GM23338 (cell line): Measurements from ENCODE around the gene LRP4. TPM values are rescaled to one million over a fixed set of nuclear protein-coding genes. Genes with fewer than 3 reads are reported as not detected.

ENCODE experiments used
- ATAC-seq: fragments of 200-7000 bp; cut with Tn5 transposase; 3 replicates; pipeline ENCODE4 v1.9.1; 2020
- DNase-seq: peaks from one replicate; pipeline ENCODE4 v3.0.0-alpha.2; 2015; ENCODE audit warnings: low spot score
- H2AFZ ChIP-seq: fragments of 200-600 bp; sonication (generic); 2 replicates; pipeline ENCODE4 v1.8.0; 2016; ENCODE audit warnings: antibody characterized with exemption, mild to moderate bottlenecking, moderate library complexity
- H3F3A ChIP-seq: fragments of 200-600 bp; sonication (generic); replicated peaks from 2 replicates; pipeline ENCODE4 v1.8.0; 2017; ENCODE audit warnings: antibody characterized with exemption, mixed run types, low read depth
- H3K27ac ChIP-seq: fragments of 200-600 bp; sonication (generic); 2 replicates; pipeline ENCODE4 v1.6.1; 2016; ENCODE audit warnings: low read depth
- H3K27me3 ChIP-seq: fragments of 200-600 bp; sonication (generic); 2 replicates; pipeline ENCODE4 v1.8.0; 2016; ENCODE audit warnings: mild to moderate bottlenecking, mixed run types, moderate library complexity; ENCODE audit not compliant: insufficient read depth
- H3K36me3 ChIP-seq: fragments of 200-600 bp; sonication (generic); 2 replicates; pipeline ENCODE4 v1.8.0; 2016; ENCODE audit warnings: mild to moderate bottlenecking; ENCODE audit not compliant: insufficient read depth
- H3K4me1 ChIP-seq: fragments of 200-600 bp; sonication (generic); 2 replicates; pipeline ENCODE4 v1.8.0; 2016; ENCODE audit warnings: mild to moderate bottlenecking, moderate library complexity; ENCODE audit not compliant: insufficient read depth
- H3K4me2 ChIP-seq: fragments of 200-600 bp; sonication (generic); 2 replicates; pipeline ENCODE4 v1.7.1; 2017; ENCODE audit warnings: mixed run types
- H3K4me3 ChIP-seq: fragments of 200-600 bp; sonication (generic); 2 replicates; pipeline ENCODE4 v1.6.1; 2016; ENCODE audit warnings: mixed run types
- H3K79me2 ChIP-seq: fragments of 200-600 bp; sonication (generic); replicated peaks from 2 replicates; pipeline ENCODE4 v1.8.0; 2017; ENCODE audit warnings: mild to moderate bottlenecking; ENCODE audit not compliant: insufficient read depth
- H3K9me2 ChIP-seq: fragments of 200-600 bp; sonication (generic); 2 replicates; pipeline ENCODE4 v1.8.0; 2017; ENCODE audit not compliant: insufficient read depth
- H4K20me1 ChIP-seq: fragments of 200-600 bp; sonication (generic); replicated peaks from 2 replicates; pipeline ENCODE4 v1.8.0; 2017; ENCODE audit warnings: mild to moderate bottlenecking; ENCODE audit not compliant: insufficient read depth
- H3K27ac Mint-ChIP-seq: 2 replicates; pipeline ENCODE4 v1.8.0; 2020; ENCODE audit warnings: inconsistent platforms, mild to moderate bottlenecking, moderate library complexity, mixed read lengths
- H3K27me3 Mint-ChIP-seq: 3 replicates; pipeline ENCODE4 v1.8.0; 2022; ENCODE audit warnings: low read depth, mild to moderate bottlenecking, moderate library complexity, mixed read lengths, inconsistent platforms; ENCODE audit not compliant: insufficient read depth, poor library complexity
- H3K36me3 Mint-ChIP-seq: 3 replicates; pipeline ENCODE4 v1.8.0; 2021; ENCODE audit warnings: low read depth, mild to moderate bottlenecking, inconsistent platforms, moderate library complexity, mixed read lengths
- H3K4me1 Mint-ChIP-seq: 3 replicates; pipeline ENCODE4 v1.8.0; 2020; ENCODE audit warnings: mild to moderate bottlenecking, inconsistent platforms, mixed read lengths
- H3K4me3 Mint-ChIP-seq: 3 replicates; pipeline ENCODE4 v1.8.0; 2021; ENCODE audit warnings: moderate library complexity, mild to moderate bottlenecking, inconsistent platforms, mixed read lengths
- H3K9me3 Mint-ChIP-seq: 3 replicates; pipeline ENCODE4 v1.8.0; 2020; ENCODE audit warnings: moderate library complexity, mild to moderate bottlenecking, inconsistent platforms, mixed read lengths
- CREB1 ChIP-seq: fragments of 250-450 bp; sonication (Bioruptor Pico); IDR thresholded peaks from 2 replicates; pipeline ENCODE4 v1.5.0; 2020; ENCODE audit warnings: low read depth, mild to moderate bottlenecking, moderate library complexity
- CTCF ChIP-seq, 2 experiments: fragments of 200-600 bp in 1 of 2; sonication (generic) in 1 of 2; conservative IDR thresholded peaks; 2 replicates each; pipeline versions ENCODE4 v1.5.1 to v1.6.1; 2016 to 2017; ENCODE audit warnings: antibody characterized with exemption in 2 of 2, low read depth in 2 of 2, mild to moderate bottlenecking in 2 of 2, moderate library complexity in 1 of 2
- EZH2 ChIP-seq: fragments of 200-600 bp; sonication (generic); IDR thresholded peaks from one replicate; pipeline ENCODE4 v1.8.0; 2017; ENCODE audit warnings: antibody characterized with exemption, mild to moderate bottlenecking, low read depth; ENCODE audit not compliant: unreplicated experiment
- EZH2phosphoT487 ChIP-seq: fragments of 200-600 bp; sonication (generic); IDR thresholded peaks from one replicate; pipeline ENCODE4 v1.8.1; 2018; ENCODE audit warnings: antibody characterized with exemption; ENCODE audit not compliant: unreplicated experiment
- JUNB ChIP-seq: IDR thresholded peaks from one replicate; pipeline ENCODE4 v1.6.1; 2016; ENCODE audit warnings: antibody characterized with exemption; ENCODE audit not compliant: unreplicated experiment
- NANOG ChIP-seq: IDR thresholded peaks from 2 replicates; pipeline ENCODE4 v1.6.1; 2016; ENCODE audit warnings: antibody characterized with exemption, borderline replicate concordance
- POLR2AphosphoS5 ChIP-seq: IDR thresholded peaks from 2 replicates; pipeline ENCODE4 v1.6.1; 2016; ENCODE audit warnings: antibody characterized with exemption, low read depth
- REST ChIP-seq: IDR thresholded peaks from one replicate; pipeline ENCODE4 v1.6.1; 2018; ENCODE audit warnings: antibody characterized with exemption; ENCODE audit not compliant: unreplicated experiment
- STAT1 ChIP-seq: IDR thresholded peaks from one replicate; pipeline ENCODE4 v1.6.1; 2016; ENCODE audit warnings: antibody characterized with exemption; ENCODE audit not compliant: unreplicated experiment
- ZNF114 ChIP-seq: fragments of 250-450 bp; sonication (Bioruptor Pico); IDR thresholded peaks from 2 replicates; pipeline ENCODE4 v1.5.0; 2020; ENCODE audit warnings: mild to moderate bottlenecking, moderate library complexity
- ZNF331 ChIP-seq: fragments of 250-450 bp; sonication (Bioruptor Pico); IDR thresholded peaks from 2 replicates; pipeline ENCODE4 v1.5.0; 2020; ENCODE audit warnings: low read depth, mild to moderate bottlenecking, moderate library complexity
- polyA plus RNA-seq: library from polyadenylated mRNA; unstranded; fragments of >200 nt; fragmentation: Nextera tagmentation; extraction: Ambion mirVana; gene quantifications from 2 replicates; pipeline ENCODE4 v1.2.1, GENCODE V29; 2016
- total RNA-seq: library from RNA; depleted of rRNA; stranded (reverse); fragments of >200 nt; shearing (Covaris generic); gene quantifications from 2 replicates; pipeline ENCODE4 v1.2.3, GENCODE V29; 2014
- TF ChIP-seq, protein P1 (sequence below): fragments of 250-450 bp; sonication (Bioruptor Pico); IDR thresholded peaks from 2 replicates; pipeline ENCODE4 v1.5.0; 2020; ENCODE audit warnings: mild to moderate bottlenecking, moderate library complexity
- TF ChIP-seq, protein P2 (sequence below): IDR thresholded peaks from 2 replicates; pipeline ENCODE4 v1.6.1; 2016; ENCODE audit warnings: antibody characterized with exemption

The LRP4 gene
- total and polyA plus RNA-seq, 2 experiments from 2014 or later = 6.0 to 18.4 TPM

- peaks cover 21% of the 10 kb centered on the region for H3K36me3 Mint-ChIP-seq
- no peaks in the 10 kb centered on the region for H3K9me2 ChIP-seq
- H3F3A ChIP-seq = no peaks in the 10 kb centered on the region
- H3K27me3 ChIP-seq = no peaks in the 10 kb centered on the region
- no peak overlapping the region for H2AFZ ChIP-seq
- H3K27ac Mint-ChIP-seq = no peak overlapping the region
- H3K4me2 ChIP-seq = no peak overlapping the region
- no peaks in the 10 kb centered on the region; the same call in 1 of the 2 replicates for H3K4me1 ChIP-seq
- DNase-seq (no peak), ATAC-seq (no peak)
- H3K27me3 Mint-ChIP-seq = peaks cover 11% of the 10 kb centered on the region
- TF ChIP-seq STAT1 (no peak), CTCF (conservative IDR thresholded peaks at IDR 0.05; ENCODE audit: low read depth in 2 of 2) (no peak), REST (no peak), CREB1 (CRISPR knock-in tag) (no peak), POLR2AphosphoS5 (no peak), EZH2phosphoT487 (no peak), ZNF331 (CRISPR knock-in tag) (no peak), ZNF114 (CRISPR knock-in tag) (no peak), NANOG (no peak), EZH2 (no peak), JUNB (no peak)
- TF ChIP-seq, protein P1, sequence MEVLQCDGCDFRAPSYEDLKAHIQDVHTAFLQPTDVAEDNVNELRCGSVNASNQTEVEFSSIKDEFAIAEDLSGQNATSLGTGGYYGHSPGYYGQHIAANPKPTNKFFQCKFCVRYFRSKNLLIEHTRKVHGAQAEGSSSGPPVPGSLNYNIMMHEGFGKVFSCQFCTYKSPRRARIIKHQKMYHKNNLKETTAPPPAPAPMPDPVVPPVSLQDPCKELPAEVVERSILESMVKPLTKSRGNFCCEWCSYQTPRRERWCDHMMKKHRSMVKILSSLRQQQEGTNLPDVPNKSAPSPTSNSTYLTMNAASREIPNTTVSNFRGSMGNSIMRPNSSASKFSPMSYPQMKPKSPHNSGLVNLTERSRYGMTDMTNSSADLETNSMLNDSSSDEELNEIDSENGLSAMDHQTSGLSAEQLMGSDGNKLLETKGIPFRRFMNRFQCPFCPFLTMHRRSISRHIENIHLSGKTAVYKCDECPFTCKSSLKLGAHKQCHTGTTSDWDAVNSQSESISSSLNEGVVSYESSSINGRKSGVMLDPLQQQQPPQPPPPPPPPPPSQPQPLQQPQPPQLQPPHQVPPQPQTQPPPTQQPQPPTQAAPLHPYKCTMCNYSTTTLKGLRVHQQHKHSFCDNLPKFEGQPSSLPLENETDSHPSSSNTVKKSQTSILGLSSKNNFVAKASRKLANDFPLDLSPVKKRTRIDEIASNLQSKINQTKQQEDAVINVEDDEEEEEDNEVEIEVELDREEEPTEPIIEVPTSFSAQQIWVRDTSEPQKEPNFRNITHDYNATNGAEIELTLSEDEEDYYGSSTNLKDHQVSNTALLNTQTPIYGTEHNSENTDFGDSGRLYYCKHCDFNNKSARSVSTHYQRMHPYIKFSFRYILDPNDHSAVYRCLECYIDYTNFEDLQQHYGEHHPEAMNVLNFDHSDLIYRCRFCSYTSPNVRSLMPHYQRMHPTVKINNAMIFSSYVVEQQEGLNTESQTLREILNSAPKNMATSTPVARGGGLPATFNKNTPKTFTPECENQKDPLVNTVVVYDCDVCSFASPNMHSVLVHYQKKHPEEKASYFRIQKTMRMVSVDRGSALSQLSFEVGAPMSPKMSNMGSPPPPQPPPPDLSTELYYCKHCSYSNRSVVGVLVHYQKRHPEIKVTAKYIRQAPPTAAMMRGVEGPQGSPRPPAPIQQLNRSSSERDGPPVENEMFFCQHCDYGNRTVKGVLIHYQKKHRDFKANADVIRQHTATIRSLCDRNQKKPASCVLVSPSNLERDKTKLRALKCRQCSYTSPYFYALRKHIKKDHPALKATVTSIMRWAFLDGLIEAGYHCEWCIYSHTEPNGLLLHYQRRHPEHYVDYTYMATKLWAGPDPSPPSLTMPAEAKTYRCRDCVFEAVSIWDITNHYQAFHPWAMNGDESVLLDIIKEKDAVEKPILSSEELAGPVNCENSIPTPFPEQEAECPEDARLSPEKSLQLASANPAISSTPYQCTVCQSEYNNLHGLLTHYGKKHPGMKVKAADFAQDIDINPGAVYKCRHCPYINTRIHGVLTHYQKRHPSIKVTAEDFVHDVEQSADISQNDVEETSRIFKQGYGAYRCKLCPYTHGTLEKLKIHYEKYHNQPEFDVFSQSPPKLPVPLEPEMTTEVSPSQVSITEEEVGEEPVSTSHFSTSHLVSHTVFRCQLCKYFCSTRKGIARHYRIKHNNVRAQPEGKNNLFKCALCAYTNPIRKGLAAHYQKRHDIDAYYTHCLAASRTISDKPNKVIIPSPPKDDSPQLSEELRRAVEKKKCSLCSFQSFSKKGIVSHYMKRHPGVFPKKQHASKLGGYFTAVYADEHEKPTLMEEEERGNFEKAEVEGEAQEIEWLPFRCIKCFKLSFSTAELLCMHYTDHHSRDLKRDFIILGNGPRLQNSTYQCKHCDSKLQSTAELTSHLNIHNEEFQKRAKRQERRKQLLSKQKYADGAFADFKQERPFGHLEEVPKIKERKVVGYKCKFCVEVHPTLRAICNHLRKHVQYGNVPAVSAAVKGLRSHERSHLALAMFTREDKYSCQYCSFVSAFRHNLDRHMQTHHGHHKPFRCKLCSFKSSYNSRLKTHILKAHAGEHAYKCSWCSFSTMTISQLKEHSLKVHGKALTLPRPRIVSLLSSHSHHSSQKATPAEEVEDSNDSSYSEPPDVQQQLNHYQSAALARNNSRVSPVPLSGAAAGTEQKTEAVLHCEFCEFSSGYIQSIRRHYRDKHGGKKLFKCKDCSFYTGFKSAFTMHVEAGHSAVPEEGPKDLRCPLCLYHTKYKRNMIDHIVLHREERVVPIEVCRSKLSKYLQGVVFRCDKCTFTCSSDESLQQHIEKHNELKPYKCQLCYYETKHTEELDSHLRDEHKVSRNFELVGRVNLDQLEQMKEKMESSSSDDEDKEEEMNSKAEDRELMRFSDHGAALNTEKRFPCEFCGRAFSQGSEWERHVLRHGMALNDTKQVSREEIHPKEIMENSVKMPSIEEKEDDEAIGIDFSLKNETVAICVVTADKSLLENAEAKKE (CRISPR knock-in tag) = no peak
- TF ChIP-seq, protein P2, sequence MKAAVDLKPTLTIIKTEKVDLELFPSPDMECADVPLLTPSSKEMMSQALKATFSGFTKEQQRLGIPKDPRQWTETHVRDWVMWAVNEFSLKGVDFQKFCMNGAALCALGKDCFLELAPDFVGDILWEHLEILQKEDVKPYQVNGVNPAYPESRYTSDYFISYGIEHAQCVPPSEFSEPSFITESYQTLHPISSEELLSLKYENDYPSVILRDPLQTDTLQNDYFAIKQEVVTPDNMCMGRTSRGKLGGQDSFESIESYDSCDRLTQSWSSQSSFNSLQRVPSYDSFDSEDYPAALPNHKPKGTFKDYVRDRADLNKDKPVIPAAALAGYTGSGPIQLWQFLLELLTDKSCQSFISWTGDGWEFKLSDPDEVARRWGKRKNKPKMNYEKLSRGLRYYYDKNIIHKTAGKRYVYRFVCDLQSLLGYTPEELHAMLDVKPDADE = no peak
- H3K4me3 Mint-ChIP-seq = no peak overlapping the region
- H3K9me3 Mint-ChIP-seq = peaks cover 15% of the 10 kb centered on the region
- peaks cover 6% of the 10 kb centered on the region; the same call in 1 of the 2 replicates for H4K20me1 ChIP-seq
- H3K36me3 ChIP-seq = no peaks in the 10 kb centered on the region
- H3K4me3 ChIP-seq = no peak overlapping the region
- peaks cover 5% of the 10 kb centered on the region; the same call in 2 of the 3 replicates for H3K4me1 Mint-ChIP-seq
- no peak overlapping the region for H3K27ac ChIP-seq
- H3K79me2 ChIP-seq = peaks cover 10% of the 10 kb centered on the region
Measured at GRCh38 chr11:46849631-46850030, 68.7 kb downstream of the LRP4 start.
